Hepatocyte (in vitro differentiated cells): Measurements from ENCODE around the gene SIGLEC7. TPM values are rescaled to one million over a fixed set of nuclear protein-coding genes. Genes with fewer than 3 reads are reported as not detected.

Experiments used
- DNase-seq: peaks from one replicate; pipeline ENCODE4 v3.0.0-alpha.2; 2016; ENCODE audit warnings: low spot score
- H2AFZ ChIP-seq: fragments of 200-600 bp; sonication (generic); 2 replicates; pipeline ENCODE4 v1.6.0; 2016; ENCODE audit warnings: antibody characterized with exemption, mild to moderate bottlenecking
- H3K27ac ChIP-seq: fragments of 200-600 bp; sonication (generic); 2 replicates; pipeline ENCODE4 v1.5.1; 2016; ENCODE audit warnings: mild to moderate bottlenecking
- H3K27me3 ChIP-seq: fragments of 200-600 bp; sonication (generic); 2 replicates; pipeline ENCODE4 v1.6.1; 2016
- H3K36me3 ChIP-seq: fragments of 200-600 bp; sonication (generic); replicated peaks from 2 replicates; pipeline ENCODE4 v1.5.1; 2016; ENCODE audit warnings: low read depth; ENCODE audit not compliant: insufficient read depth
- H3K4me1 ChIP-seq: fragments of 200-600 bp; sonication (generic); 2 replicates; pipeline ENCODE4 v1.5.1; 2016; ENCODE audit warnings: mild to moderate bottlenecking, moderate library complexity; ENCODE audit not compliant: insufficient read depth
- H3K4me2 ChIP-seq: fragments of 200-600 bp; sonication (generic); 2 replicates; pipeline ENCODE4 v1.6.0; 2016
- H3K4me3 ChIP-seq: fragments of 200-600 bp; sonication (generic); 2 replicates; pipeline ENCODE4 v1.5.1; 2016; ENCODE audit warnings: mild to moderate bottlenecking
- H3K79me2 ChIP-seq: fragments of 200-600 bp; sonication (generic); 2 replicates; pipeline ENCODE4 v1.6.0; 2017; ENCODE audit warnings: mild to moderate bottlenecking
- H3K9me2 ChIP-seq: fragments of 200-600 bp; sonication (generic); replicated peaks from 2 replicates; pipeline ENCODE4 v1.6.0; 2017; ENCODE audit warnings: mild to moderate bottlenecking; ENCODE audit not compliant: insufficient read depth
- H3K9me3 ChIP-seq: fragments of 200-600 bp; sonication (generic); 2 replicates; pipeline ENCODE4 v1.5.1; 2016; ENCODE audit warnings: low read depth, mild to moderate bottlenecking
- H4K20me1 ChIP-seq: fragments of 200-600 bp; sonication (generic); 2 replicates; pipeline ENCODE4 v1.6.0; 2016; ENCODE audit warnings: mild to moderate bottlenecking; ENCODE audit not compliant: insufficient read depth, poor library complexity, severe bottlenecking
- EZH2 ChIP-seq: fragments of 200-600 bp; sonication (generic); IDR thresholded peaks from 2 replicates; pipeline ENCODE4 v1.6.1; 2016; ENCODE audit warnings: antibody characterized with exemption, mild to moderate bottlenecking, borderline replicate concordance
- EZH2phosphoT487 ChIP-seq: fragments of 200-600 bp; sonication (generic); IDR thresholded peaks from one replicate; pipeline ENCODE4 v1.6.1; 2018; ENCODE audit warnings: antibody characterized with exemption, mild to moderate bottlenecking, low read depth, moderate library complexity; ENCODE audit not compliant: unreplicated experiment, severe bottlenecking
- WGBS: methylation state at CpG from one replicate; pipeline ENCODE4 v1.1.6; 2016; ENCODE audit warnings: low lambda C conversion rate; ENCODE audit errors: missing lambda C conversion rate; 5-methylcytosine and 5-hydroxymethylcytosine counted together
- polyA plus RNA-seq: library from polyadenylated mRNA; unstranded; fragments of >200 nt; fragmentation: Nextera tagmentation; extraction: Ambion mirVana; gene quantifications from 2 replicates; pipeline ENCODE4 v1.2.1, GENCODE V29; 2016
- total RNA-seq: library from RNA; depleted of rRNA; stranded (reverse); fragments of >200 nt; gene quantifications from 2 replicates; pipeline ENCODE4 v1.2.3, GENCODE V29; 2014
- TF ChIP-seq, protein P1 (sequence below): fragments of 200-600 bp; sonication (generic); IDR thresholded peaks from 2 replicates; pipeline ENCODE4 v1.5.1; 2016; ENCODE audit warnings: antibody characterized with exemption, mild to moderate bottlenecking; ENCODE audit not compliant: poor library complexity

Gene SIGLEC7
- total and polyA plus RNA-seq, 2 experiments from 2014 or later, result 0.24 to 0.53 TPM

DNA sequence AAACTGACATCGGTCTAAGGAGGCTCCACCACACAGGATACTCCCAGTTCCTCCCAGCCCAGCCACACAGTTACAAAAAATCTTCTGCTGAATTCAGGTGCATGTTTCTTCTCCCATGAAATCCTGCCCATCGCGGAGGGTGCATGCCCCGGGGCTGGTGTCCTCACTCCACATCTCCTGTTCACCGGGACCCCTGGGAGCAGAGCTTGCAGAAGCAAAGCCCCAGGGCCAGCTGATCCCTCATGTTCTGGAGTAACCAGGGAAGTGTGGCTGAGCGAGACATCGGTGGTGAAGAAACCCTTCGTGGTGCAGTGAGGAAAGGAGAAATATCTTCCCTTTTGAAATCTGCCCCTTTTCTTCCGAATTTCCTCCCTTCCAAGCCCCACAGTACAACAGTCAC is 18.3 kb upstream of the SIGLEC7 start:
- no peak for TF ChIP-seq EZH2
- no peak for TF ChIP-seq EZH2phosphoT487
- TF ChIP-seq, protein P1, sequence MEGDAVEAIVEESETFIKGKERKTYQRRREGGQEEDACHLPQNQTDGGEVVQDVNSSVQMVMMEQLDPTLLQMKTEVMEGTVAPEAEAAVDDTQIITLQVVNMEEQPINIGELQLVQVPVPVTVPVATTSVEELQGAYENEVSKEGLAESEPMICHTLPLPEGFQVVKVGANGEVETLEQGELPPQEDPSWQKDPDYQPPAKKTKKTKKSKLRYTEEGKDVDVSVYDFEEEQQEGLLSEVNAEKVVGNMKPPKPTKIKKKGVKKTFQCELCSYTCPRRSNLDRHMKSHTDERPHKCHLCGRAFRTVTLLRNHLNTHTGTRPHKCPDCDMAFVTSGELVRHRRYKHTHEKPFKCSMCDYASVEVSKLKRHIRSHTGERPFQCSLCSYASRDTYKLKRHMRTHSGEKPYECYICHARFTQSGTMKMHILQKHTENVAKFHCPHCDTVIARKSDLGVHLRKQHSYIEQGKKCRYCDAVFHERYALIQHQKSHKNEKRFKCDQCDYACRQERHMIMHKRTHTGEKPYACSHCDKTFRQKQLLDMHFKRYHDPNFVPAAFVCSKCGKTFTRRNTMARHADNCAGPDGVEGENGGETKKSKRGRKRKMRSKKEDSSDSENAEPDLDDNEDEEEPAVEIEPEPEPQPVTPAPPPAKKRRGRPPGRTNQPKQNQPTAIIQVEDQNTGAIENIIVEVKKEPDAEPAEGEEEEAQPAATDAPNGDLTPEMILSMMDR, result no peak
- no peak overlapping the region for H3K27ac ChIP-seq

DNA sequence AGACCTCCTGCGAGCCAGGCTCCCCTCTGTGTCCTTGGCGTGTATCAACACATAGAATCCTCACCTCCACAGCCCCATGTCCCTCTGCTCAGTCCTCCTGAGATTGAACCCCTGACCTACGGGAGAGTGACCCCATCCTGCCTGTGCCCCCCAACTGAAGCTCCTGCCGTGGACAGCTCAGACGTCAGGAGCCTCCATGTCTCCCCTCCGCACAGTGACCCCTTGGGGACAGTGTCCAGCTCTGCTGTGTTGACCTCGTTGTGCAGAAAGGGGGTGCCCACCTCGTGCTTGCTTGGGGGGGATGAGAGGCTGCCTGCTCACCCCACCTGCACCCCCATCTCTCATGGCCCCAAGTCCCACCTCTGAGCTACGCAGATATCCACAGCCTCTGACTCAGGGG is 17.9 kb upstream of the SIGLEC7 start:
- H3K79me2 ChIP-seq, result no peaks in the 10 kb centered on the region
- no peaks in the 10 kb centered on the region for H3K9me3 ChIP-seq
- no peak overlapping the region for H2AFZ ChIP-seq
- no peaks in the 10 kb centered on the region for H4K20me1 ChIP-seq
- WGBS, result 86% methylated on average over 5 of the region's 9 CpGs
- TF ChIP-seq EZH2phosphoT487, result no peak
- TF ChIP-seq, protein P1, result no peak
- TF ChIP-seq EZH2, result no peak
- H3K36me3 ChIP-seq, result no peaks in the 10 kb centered on the region
- H3K4me1 ChIP-seq, result peaks cover 10% of the 10 kb centered on the region
- H3K27me3 ChIP-seq, result no peaks in the 10 kb centered on the region
- H3K9me2 ChIP-seq, result no peaks in the 10 kb centered on the region
- H3K4me2 ChIP-seq, result no peak overlapping the region
- no peak overlapping the region for H3K27ac ChIP-seq
- DNase-seq, result no peak
- H3K4me3 ChIP-seq, result no peak overlapping the region

More for the DNA sequence above, 18.3 kb upstream of the SIGLEC7 start:
- Histone ChIP-seq H3K4me2 (no peak overlapping the region), H3K36me3 (no peaks in the 10 kb centered on the region), H3K9me2 (no peaks in the 10 kb centered on the region), H2AFZ (no peak overlapping the region), H3K27me3 (no peaks in the 10 kb centered on the region), H4K20me1 (no peaks in the 10 kb centered on the region), H3K4me1 (peaks cover 7% of the 10 kb centered on the region), H3K4me3 (no peak overlapping the region), H3K9me3 (no peaks in the 10 kb centered on the region), H3K79me2 (no peaks in the 10 kb centered on the region)
- 92% methylated on average over 9 of the region's 9 CpGs for WGBS
- no peak for DNase-seq

DNA sequence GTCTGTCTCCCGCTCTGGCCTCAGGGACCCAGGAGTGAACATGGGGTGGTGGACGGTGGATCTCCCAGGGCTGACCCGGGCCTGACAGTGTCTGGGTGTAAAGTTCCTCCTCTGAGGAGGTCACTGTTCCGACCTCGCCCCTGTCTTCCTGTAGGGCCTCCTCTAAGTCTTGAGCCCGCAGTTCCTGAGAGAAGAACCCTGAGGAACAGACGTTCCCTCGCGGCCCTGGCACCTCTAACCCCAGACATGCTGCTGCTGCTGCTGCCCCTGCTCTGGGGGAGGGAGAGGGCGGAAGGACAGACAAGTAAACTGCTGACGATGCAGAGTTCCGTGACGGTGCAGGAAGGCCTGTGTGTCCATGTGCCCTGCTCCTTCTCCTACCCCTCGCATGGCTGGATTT is 17.4 kb upstream of the SIGLEC7 start, which contains the start of gene SIGLEC9:
TSS of gene SIGLEC9 (plus strand) at position 178 of the 400 bp plus-strand sequence. CDS start at position 247, 69 bp downstream.
- Histone ChIP-seq H4K20me1 (no peaks in the 10 kb centered on the region), H3K27ac (no peak within 1 kb of the TSS), H3K36me3 (no peaks in the 10 kb centered on the region), H3K27me3 (no peaks in the 10 kb centered on the region), H3K4me2 (no peak within 1 kb of the TSS), H3K9me2 (no peaks in the 10 kb centered on the region), H3K79me2 (no peaks in the 10 kb centered on the region), H2AFZ (no peak within 1 kb of the TSS), H3K4me1 (peaks cover 13% of the 10 kb centered on the region), H3K9me3 (no peaks in the 10 kb centered on the region), H3K4me3 (no peak within 1 kb of the TSS)
- WGBS, result 88% methylated on average over 11 of the region's 14 CpGs
- DNase-seq, result no peak
- TF ChIP-seq, protein P1, result no peak
- TF ChIP-seq EZH2 (no peak), EZH2phosphoT487 (no peak)
